GM12874 (cell line): ENCODE results near the gene KLC1.

Experiments used
- TF ChIP-seq, protein P1 (sequence below): IDR thresholded peaks from 2 replicates; pipeline ENCODE4 v1.5.1; 2011; ENCODE audit warnings: low read depth, mild to moderate bottlenecking, control low read depth, low read length, moderate library complexity; ENCODE audit not compliant: insufficient read depth

Gene KLC1

DNA sequence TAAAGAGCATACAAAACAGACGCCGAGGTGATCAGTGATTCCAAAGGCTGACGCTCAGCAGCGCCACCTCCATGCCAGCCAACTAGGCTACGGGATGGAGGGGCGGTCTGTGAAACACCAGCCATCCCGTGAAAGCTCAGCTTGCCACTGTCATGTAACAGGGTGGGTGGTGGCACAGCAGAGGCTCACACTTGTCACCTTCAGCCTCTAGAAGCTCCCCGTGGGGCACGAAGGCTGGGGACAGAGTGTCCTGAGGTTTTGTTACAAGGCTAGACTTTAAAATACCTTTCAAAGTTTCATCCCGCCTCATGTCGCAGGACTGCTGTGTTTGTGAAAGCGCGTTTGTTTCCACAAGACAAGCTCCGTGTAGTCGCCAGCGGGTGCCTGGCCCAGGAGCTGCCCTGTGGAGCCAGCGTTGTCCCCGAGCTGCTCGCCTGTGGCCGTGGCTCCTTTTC lies 65.6 kb downstream of the KLC1 start:
- TF ChIP-seq, protein P1, sequence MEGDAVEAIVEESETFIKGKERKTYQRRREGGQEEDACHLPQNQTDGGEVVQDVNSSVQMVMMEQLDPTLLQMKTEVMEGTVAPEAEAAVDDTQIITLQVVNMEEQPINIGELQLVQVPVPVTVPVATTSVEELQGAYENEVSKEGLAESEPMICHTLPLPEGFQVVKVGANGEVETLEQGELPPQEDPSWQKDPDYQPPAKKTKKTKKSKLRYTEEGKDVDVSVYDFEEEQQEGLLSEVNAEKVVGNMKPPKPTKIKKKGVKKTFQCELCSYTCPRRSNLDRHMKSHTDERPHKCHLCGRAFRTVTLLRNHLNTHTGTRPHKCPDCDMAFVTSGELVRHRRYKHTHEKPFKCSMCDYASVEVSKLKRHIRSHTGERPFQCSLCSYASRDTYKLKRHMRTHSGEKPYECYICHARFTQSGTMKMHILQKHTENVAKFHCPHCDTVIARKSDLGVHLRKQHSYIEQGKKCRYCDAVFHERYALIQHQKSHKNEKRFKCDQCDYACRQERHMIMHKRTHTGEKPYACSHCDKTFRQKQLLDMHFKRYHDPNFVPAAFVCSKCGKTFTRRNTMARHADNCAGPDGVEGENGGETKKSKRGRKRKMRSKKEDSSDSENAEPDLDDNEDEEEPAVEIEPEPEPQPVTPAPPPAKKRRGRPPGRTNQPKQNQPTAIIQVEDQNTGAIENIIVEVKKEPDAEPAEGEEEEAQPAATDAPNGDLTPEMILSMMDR = no peak

DNA sequence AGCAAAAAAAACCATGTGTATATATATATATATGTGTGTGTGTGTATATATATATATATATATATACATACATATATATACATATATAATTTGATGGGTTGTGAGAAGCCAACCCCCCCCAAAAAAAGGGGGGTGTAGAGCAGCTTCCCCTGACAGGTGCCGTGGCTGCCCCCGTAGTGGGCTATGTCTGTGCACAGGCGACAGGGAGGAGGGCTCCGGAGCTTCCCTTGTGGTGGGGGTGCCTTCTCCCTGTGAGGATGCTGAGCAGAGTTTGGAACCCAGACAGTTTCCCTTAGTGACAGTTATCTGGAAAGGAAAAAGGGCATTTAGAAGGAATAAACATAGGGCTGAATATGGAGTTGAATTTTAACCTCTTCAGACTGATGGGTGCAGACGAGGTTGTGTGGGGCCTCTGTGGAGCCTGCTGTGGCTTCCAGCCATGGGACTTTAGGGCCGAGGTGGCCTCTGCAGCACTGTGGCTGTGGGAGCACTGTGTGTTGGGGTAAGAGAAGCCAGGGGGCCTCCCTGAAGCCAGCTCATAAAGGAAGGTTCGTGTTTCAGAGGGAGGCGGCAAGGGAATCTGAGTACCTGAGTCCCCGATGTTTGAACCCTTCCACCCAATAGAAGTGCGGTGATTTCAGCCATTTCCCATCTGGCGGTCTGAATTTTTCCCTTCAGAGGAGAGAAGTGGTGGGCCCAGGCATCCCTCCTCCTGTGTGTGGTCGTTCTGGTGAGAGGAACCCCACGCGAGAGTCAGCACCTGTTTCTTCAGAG lies 66.5 kb downstream of the KLC1 start:
- TF ChIP-seq, protein P1 = no peak

DNA sequence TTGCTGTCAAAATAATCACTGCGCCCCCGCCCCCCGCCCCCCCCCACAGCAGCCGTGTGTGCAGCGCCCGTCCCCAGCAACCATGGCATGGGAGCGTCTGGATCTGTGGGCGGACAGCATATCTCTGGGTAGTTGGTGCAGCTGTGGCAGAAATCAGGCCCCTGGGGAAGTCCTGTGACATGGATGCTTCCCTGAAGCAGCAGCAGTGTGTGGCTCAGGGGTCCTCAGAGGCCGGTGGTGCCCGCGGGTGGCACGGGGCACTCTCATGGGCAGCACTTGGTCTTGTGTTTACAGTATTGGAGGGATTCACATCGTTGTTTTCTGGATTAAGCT lies 67.0 kb downstream of the KLC1 start:
- TF ChIP-seq, protein P1 = no peak

DNA sequence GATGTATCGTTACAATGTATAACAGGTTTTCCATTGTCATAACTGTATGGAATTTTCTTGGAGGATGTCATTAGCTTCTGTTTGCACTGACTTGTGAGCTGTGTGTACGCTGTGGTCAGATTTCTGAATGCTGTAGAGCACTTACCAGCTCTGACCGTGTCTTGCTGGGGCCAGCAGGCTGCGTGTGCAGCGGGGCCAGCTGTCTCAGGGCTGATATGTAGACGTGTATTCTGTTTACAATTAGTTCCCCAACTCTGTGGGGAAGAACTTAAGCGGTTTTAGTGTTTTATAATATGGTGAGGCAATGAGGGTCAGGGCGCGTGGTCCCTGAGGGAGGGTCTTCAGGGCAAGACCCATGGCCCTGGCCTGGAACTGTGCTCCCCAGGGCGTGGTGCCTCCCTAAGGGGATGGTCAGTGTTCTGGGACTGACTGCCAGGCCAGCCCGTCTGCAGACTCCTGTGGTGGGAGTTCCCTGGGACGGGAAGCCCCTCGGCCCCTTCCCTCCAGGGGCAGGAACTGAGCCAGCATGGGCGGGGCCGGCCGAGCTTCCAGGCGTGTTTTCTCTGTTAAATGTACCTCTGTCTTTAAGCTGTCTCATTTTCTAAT lies 67.6 kb downstream of the KLC1 start:
- TF ChIP-seq, protein P1 = no peak

DNA sequence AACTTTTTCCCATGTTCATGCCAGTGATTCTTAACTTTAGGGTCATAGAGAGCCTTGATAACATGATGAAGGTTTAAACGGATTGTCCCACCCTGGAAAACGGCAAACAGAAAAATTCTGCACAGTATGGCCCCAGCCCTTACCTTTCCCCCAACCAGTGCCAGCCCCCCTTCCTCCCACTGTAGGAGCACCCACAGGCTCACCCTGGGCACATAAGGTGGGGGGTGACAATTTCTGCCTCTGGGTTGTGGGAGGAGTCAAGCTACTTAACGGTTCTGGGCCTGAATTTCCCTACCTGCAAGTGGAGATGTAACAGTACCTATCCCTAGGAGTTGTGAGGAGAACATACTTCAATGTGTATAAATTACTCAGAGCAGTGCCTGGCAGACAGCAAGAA lies 68.2 kb downstream of the KLC1 start:
- TF ChIP-seq, protein P1 = no peak

DNA sequence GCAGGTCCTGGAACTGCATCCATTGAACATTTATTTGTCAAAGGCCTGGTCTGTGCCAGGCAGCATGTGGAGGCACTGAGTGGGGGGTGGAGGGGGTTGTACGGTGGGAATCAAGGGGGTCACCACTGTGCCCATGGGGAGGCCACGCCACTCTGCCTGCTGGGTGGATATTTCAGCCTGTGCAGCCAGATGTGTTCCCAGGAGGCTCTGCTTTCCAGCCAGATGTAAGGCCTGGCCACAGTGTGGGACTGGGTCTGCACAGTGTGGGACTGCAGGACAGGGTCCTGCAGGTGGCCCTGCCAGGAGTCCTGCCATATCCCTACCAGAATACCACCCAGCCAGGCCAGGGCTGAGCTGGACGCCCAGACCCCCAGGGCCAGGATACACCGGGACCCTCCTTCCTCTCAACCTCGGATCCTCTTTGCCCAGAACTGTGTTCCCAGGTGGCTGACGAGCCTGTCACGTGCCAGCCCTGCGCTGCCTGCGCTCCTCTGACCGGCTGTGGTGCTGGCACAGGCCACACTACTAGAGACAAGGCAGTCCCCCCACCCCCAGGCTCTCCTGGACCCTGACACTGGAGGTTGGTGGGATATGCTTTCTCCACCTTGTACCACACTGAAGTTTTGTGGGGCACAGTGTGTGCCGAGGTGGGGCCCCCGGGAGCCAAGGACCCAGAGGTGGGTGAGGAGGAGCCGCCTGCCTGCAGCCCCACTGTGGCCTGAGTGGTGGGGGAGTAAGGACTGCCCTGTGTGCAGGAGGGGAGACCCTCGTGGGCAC lies 68.8 kb downstream of the KLC1 start:
- TF ChIP-seq, protein P1 = no peak
